Stomach (tissue), 4 donors: Measurements from ENCODE around the gene CTDSPL.

ENCODE experiments used
- EP300 ChIP-seq: sonication (generic); formaldehyde crosslinking; IDR thresholded peaks from one replicate; pipeline ENCODE4 v1.6.1; 2017; ENCODE audit warnings: antibody characterized with exemption
- TF ChIP-seq, protein P1 (sequence below), 7 experiments: fragments of 450-650 bp in 4 of 7; fragments of 200-600 bp in 3 of 7; sonication (generic) in 3 of 7; IDR thresholded peaks; one replicate each; pipeline ENCODE4 v1.5.1; 2016 to 2019; ENCODE audit warnings: antibody characterized with exemption in 7 of 7, control low read depth in 2 of 7, mild to moderate bottlenecking in 1 of 7

DNA sequence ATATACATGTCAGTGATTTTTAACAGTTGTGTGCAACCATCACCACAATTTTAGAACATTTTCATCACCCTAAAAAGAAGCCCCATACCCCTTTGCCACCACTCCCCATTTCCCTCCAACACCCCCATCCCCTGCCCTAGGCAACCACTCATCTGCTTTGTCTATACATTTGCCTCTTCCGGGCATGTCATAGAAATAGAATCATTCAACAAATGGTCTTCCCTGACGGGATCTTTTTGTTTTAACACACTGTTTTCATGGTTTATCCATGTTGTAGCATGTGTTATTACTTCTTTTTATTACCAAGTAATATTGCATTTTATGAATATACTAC, 132.9 kb downstream of the CTDSPL start:
- TF ChIP-seq, protein P1, sequence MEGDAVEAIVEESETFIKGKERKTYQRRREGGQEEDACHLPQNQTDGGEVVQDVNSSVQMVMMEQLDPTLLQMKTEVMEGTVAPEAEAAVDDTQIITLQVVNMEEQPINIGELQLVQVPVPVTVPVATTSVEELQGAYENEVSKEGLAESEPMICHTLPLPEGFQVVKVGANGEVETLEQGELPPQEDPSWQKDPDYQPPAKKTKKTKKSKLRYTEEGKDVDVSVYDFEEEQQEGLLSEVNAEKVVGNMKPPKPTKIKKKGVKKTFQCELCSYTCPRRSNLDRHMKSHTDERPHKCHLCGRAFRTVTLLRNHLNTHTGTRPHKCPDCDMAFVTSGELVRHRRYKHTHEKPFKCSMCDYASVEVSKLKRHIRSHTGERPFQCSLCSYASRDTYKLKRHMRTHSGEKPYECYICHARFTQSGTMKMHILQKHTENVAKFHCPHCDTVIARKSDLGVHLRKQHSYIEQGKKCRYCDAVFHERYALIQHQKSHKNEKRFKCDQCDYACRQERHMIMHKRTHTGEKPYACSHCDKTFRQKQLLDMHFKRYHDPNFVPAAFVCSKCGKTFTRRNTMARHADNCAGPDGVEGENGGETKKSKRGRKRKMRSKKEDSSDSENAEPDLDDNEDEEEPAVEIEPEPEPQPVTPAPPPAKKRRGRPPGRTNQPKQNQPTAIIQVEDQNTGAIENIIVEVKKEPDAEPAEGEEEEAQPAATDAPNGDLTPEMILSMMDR (IDR thresholded peaks at IDR 0.05) = no peak
- TF ChIP-seq EP300 = no peak
